Panc1 (cell line): ENCODE measurements around the gene CARMIL1. TPM values are rescaled to one million over a fixed set of nuclear protein-coding genes. Genes with fewer than 3 reads are reported as not detected.

Source experiments
- ATAC-seq: fragments of 200-7000 bp; cut with Tn5 transposase; 2 replicates; pipeline ENCODE4 v1.9.1; 2020; ENCODE audit warnings: mild to moderate bottlenecking, moderate library complexity
- BruUV-seq: library from RNA; stranded (reverse); fragments of 400-500 nt; replicated peaks from 2 replicates; lab custom pipeline; 2021; lab: Mats Ljungman, UMichigan
- CTCF ChIA-PET: fragments of 300-600 bp; sonication (Branson Sonifier 250); formaldehyde crosslinking; loops from one replicate; lab custom pipeline; 2022; ENCODE audit warnings: antibody characterized with exemption; lab: Charles Lee
- POLR2A ChIA-PET: fragments of 300-600 bp; sonication (Branson Sonifier 250); formaldehyde crosslinking; loops from one replicate; lab custom pipeline; 2022; ENCODE audit warnings: antibody characterized with exemption; lab: Charles Lee
- DNase-seq: peaks from one replicate; pipeline ENCODE4 v3.0.0-alpha.2; 2010; ENCODE audit warnings: low read depth, low spot score
- H3K27ac ChIP-seq: 2 replicates; pipeline ENCODE4 v1.5.1; 2011; ENCODE audit warnings: mild to moderate bottlenecking, low read length, inconsistent platforms
- H3K27me3 ChIP-seq: fragments of 200-500 bp; sonication (Bioruptor generic); 2 replicates; pipeline ENCODE4 v1.6.0; 2014; ENCODE audit warnings: low read length, inconsistent platforms; ENCODE audit not compliant: control insufficient read depth, insufficient read depth
- H3K36me3 ChIP-seq: fragments of 200-500 bp; sonication (Bioruptor generic); 2 replicates; pipeline ENCODE4 v1.5.1; 2014; ENCODE audit warnings: inconsistent platforms, mild to moderate bottlenecking, low read length, moderate library complexity; ENCODE audit not compliant: control insufficient read depth, insufficient read depth
- H3K4me1 ChIP-seq: 2 replicates; pipeline ENCODE4 v1.5.1; 2011; ENCODE audit warnings: inconsistent platforms, mild to moderate bottlenecking, low read length, moderate library complexity; ENCODE audit not compliant: control insufficient read depth, insufficient read depth
- H3K4me3 ChIP-seq, 2 experiments: 2 replicates each; pipeline ENCODE4 v1.5.1; 2011 to 2012; ENCODE audit warnings: low read depth in 2 of 2, low read length in 2 of 2, mild to moderate bottlenecking in 2 of 2, inconsistent platforms in 1 of 2, moderate library complexity in 1 of 2
- H3K9me3 ChIP-seq: fragments of 200-500 bp; sonication (Bioruptor generic); 2 replicates; pipeline ENCODE4 v1.5.1; 2014; ENCODE audit warnings: low read depth, mild to moderate bottlenecking, inconsistent platforms, low read length, moderate library complexity; ENCODE audit not compliant: control insufficient read depth, insufficient read depth
- POLR2AphosphoS5 ChIP-seq: IDR thresholded peaks from 2 replicates; pipeline ENCODE4 v1.6.1; 2012; ENCODE audit warnings: mild to moderate bottlenecking, low read depth, low read length, moderate library complexity
- SIN3A ChIP-seq: IDR thresholded peaks from 2 replicates; pipeline ENCODE4 v1.6.1; 2012; ENCODE audit warnings: low read depth, mild to moderate bottlenecking, low read length, moderate library complexity, borderline replicate concordance; ENCODE audit not compliant: insufficient read depth
- TCF7L2 ChIP-seq: IDR thresholded peaks from 2 replicates; pipeline ENCODE4 v1.6.1; 2011; ENCODE audit warnings: mild to moderate bottlenecking, low read depth, low read length, inconsistent platforms
- in situ Hi-C: cut with HindIII; loops from 2 replicates; pipeline ENCODE4 v1.10.0; 2016; ENCODE audit warnings: low sequenced_read_pairs, low pct_unique_long_range_greater_than_20kb
- intact Hi-C: fragments of 100-400 bp; cut with micrococcal nuclease; formaldehyde crosslinking; loops from one replicate; pipeline ENCODE4 v1.10.0; 2022; ENCODE audit not compliant: unreplicated experiment
- total RNA-seq: library from RNA; stranded (reverse); gene quantifications from one replicate; pipeline ENCODE4 v1.2.1, GENCODE V29; 2021; ENCODE audit not compliant: unreplicated experiment
- TF ChIP-seq, protein P1 (sequence below), 2 experiments: IDR thresholded peaks; 2 replicates each; pipeline ENCODE4 v1.6.1; 2011 to 2012; ENCODE audit warnings: low read depth in 2 of 2, control low read depth in 1 of 2, low read length in 1 of 2, mild to moderate bottlenecking in 1 of 2, moderate library complexity in 1 of 2; ENCODE audit not compliant: insufficient read depth in 1 of 2
- TF ChIP-seq, protein P2 (sequence below): fragments of 450-650 bp; IDR thresholded peaks from 2 replicates; pipeline ENCODE4 v1.5.1; 2017; ENCODE audit warnings: mild to moderate bottlenecking

The CARMIL1 gene
- total RNA-seq, 1 experiment from 2014 or later: 4.0 TPM

DNA sequence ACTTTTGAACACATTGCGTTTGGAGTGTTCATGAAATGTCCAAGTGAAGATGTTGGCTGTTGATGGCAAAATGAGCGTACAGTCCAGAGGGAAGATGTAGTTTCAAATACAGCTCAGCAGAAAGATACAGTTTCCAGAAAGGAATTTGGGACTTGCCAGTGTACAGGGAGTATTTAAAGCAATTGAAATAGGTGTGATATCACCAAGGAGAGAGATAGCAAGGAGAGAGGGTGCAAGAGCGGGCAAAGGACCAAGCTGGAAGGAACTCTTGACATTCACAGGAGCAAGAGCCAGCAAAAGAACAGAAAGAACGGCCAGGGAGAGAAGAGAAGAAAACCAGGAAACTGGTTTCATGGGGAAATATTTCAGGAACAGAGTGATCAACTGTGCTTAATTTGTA, 47.8 kb downstream of the CARMIL1 start:
- in situ Hi-C loops: no loop called here
- no peak overlapping the region for H3K4me3 ChIP-seq
- POLR2A ChIA-PET: no interaction called here
- DNase-seq (no peak), ATAC-seq (no peak)
- no peaks in the 10 kb centered on the region for H3K36me3 ChIP-seq
- no peaks in the 10 kb centered on the region for H3K4me1 ChIP-seq
- CTCF ChIA-PET: no interaction called here
- no TSS peak for BruUV-seq
- H3K27ac ChIP-seq: no peak overlapping the region
- no peaks in the 10 kb centered on the region for H3K27me3 ChIP-seq
- H3K9me3 ChIP-seq: no peaks in the 10 kb centered on the region
- no peak for TF ChIP-seq POLR2AphosphoS5
- TF ChIP-seq, protein P1, sequence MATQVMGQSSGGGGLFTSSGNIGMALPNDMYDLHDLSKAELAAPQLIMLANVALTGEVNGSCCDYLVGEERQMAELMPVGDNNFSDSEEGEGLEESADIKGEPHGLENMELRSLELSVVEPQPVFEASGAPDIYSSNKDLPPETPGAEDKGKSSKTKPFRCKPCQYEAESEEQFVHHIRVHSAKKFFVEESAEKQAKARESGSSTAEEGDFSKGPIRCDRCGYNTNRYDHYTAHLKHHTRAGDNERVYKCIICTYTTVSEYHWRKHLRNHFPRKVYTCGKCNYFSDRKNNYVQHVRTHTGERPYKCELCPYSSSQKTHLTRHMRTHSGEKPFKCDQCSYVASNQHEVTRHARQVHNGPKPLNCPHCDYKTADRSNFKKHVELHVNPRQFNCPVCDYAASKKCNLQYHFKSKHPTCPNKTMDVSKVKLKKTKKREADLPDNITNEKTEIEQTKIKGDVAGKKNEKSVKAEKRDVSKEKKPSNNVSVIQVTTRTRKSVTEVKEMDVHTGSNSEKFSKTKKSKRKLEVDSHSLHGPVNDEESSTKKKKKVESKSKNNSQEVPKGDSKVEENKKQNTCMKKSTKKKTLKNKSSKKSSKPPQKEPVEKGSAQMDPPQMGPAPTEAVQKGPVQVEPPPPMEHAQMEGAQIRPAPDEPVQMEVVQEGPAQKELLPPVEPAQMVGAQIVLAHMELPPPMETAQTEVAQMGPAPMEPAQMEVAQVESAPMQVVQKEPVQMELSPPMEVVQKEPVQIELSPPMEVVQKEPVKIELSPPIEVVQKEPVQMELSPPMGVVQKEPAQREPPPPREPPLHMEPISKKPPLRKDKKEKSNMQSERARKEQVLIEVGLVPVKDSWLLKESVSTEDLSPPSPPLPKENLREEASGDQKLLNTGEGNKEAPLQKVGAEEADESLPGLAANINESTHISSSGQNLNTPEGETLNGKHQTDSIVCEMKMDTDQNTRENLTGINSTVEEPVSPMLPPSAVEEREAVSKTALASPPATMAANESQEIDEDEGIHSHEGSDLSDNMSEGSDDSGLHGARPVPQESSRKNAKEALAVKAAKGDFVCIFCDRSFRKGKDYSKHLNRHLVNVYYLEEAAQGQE (IDR thresholded peaks at IDR 0.05; ENCODE audit: insufficient read depth in 1 of 2, low read depth in 2 of 2, low read length in 1 of 2): no peak
- no peak for TF ChIP-seq SIN3A
- TF ChIP-seq TCF7L2: no peak
- TF ChIP-seq, protein P2, sequence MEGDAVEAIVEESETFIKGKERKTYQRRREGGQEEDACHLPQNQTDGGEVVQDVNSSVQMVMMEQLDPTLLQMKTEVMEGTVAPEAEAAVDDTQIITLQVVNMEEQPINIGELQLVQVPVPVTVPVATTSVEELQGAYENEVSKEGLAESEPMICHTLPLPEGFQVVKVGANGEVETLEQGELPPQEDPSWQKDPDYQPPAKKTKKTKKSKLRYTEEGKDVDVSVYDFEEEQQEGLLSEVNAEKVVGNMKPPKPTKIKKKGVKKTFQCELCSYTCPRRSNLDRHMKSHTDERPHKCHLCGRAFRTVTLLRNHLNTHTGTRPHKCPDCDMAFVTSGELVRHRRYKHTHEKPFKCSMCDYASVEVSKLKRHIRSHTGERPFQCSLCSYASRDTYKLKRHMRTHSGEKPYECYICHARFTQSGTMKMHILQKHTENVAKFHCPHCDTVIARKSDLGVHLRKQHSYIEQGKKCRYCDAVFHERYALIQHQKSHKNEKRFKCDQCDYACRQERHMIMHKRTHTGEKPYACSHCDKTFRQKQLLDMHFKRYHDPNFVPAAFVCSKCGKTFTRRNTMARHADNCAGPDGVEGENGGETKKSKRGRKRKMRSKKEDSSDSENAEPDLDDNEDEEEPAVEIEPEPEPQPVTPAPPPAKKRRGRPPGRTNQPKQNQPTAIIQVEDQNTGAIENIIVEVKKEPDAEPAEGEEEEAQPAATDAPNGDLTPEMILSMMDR: no peak
- intact Hi-C loops: no loop called here

DNA sequence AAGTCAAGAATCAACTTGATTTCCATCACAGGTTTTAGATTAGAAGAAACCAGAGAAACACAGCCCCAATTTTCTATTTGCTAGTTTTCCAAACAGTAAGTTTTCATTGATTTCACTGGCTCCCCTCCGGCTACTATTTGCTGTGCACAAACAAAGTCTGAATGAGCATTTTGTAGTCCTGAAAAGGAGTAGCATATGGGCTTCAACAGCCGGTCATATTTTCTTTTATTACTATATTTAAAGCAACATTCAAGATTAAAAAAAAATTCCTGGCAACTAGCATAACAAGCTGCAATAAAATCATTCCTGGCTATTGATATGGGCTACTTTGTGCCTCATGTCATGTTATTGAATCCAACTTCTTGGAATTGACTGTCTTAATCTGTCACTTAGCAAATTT, 48.3 kb downstream of the CARMIL1 start:
- H3K27me3 ChIP-seq: no peaks in the 10 kb centered on the region
- H3K36me3 ChIP-seq: no peaks in the 10 kb centered on the region

More for the DNA sequence above, 48.3 kb downstream of the CARMIL1 start:
- TF ChIP-seq, protein P1 (IDR thresholded peaks at IDR 0.05; ENCODE audit: insufficient read depth in 1 of 2, low read depth in 2 of 2, low read length in 1 of 2): no peak
- TF ChIP-seq, protein P2: no peak
- no peak for TF ChIP-seq POLR2AphosphoS5
- no peak for TF ChIP-seq SIN3A
- TF ChIP-seq TCF7L2: no peak
- H3K4me3 ChIP-seq: no peak overlapping the region
- no peak overlapping the region for H3K27ac ChIP-seq
- H3K4me1 ChIP-seq: no peaks in the 10 kb centered on the region
- ATAC-seq (no peak), DNase-seq (no peak)
- BruUV-seq: no TSS peak
- POLR2A ChIA-PET: no interaction called here
- intact Hi-C loops: no loop called here
- H3K9me3 ChIP-seq: no peaks in the 10 kb centered on the region
- CTCF ChIA-PET: no interaction called here
- in situ Hi-C loops: no loop called here
